Stomach (tissue), 9 donors: ENCODE results near the gene PRKAG1. TPM values are rescaled to one million over a fixed set of nuclear protein-coding genes. Genes with fewer than 3 reads are reported as not detected.

Experiments used
- DNase-seq, 2 donors: peaks; one replicate each; pipeline versions ENCODE4 v3.0.0 to v3.0.0-alpha.2; 2013 to 2019
- H3K27ac ChIP-seq, 5 donors: fragments of 200-600 bp in 4 of 5; sonication (generic) in 4 of 5; one replicate each; pipeline ENCODE4 v1.5.1; 2013 to 2019; ENCODE audit warnings: mild to moderate bottlenecking in 1 of 5, moderate library complexity in 1 of 5
- H3K27me3 ChIP-seq, 3 donors: fragments of 200-600 bp; sonication (generic); one replicate each; pipeline ENCODE4 v1.5.1; 2017 to 2019; ENCODE audit warnings: mixed run types in 1 of 3
- H3K36me3 ChIP-seq, 4 donors: fragments of 200-600 bp; sonication (generic); 1 replicate in 3 of 4; 2 replicates in 1 of 4; pipeline ENCODE4 v1.5.1; 2016 to 2019
- H3K4me1 ChIP-seq, 4 donors: fragments of 200-600 bp; sonication (generic); one replicate each; pipeline ENCODE4 v1.5.1; 2016 to 2019
- H3K4me3 ChIP-seq, 4 donors: fragments of 200-600 bp; sonication (generic) in 3 of 4; one replicate each; pipeline ENCODE4 v1.5.1; 2016 to 2019; ENCODE audit warnings: mild to moderate bottlenecking in 1 of 4
- H3K9me3 ChIP-seq, 4 donors: fragments of 200-600 bp; sonication (generic); one replicate each; pipeline ENCODE4 v1.5.1; 2016 to 2019
- CTCF ChIP-seq, 7 experiments: fragments of 450-650 bp in 4 of 7; fragments of 200-600 bp in 3 of 7; sonication (generic) in 3 of 7; IDR thresholded peaks; one replicate each; pipeline ENCODE4 v1.5.1; 2016 to 2019; ENCODE audit warnings: antibody characterized with exemption in 7 of 7, control low read depth in 2 of 7, mild to moderate bottlenecking in 1 of 7
- EP300 ChIP-seq: sonication (generic); formaldehyde crosslinking; IDR thresholded peaks from one replicate; pipeline ENCODE4 v1.6.1; 2017; ENCODE audit warnings: antibody characterized with exemption
- POLR2A ChIP-seq, 4 donors: fragments of 450-650 bp; IDR thresholded peaks; one replicate each; pipeline ENCODE4 v1.6.1; 2016; ENCODE audit warnings: antibody characterized with exemption in 4 of 4, control low read depth in 2 of 4, mild to moderate bottlenecking in 1 of 4, moderate library complexity in 1 of 4
- POLR2AphosphoS5 ChIP-seq, 3 donors: sonication (generic); formaldehyde crosslinking; IDR thresholded peaks; one replicate each; pipeline ENCODE4 v1.6.1; 2016; ENCODE audit warnings: antibody characterized with exemption in 3 of 3
- WGBS, 5 donors: extraction: QIAGEN DNeasy Blood & Tissue Kit in 3 of 5; methylation state at CpG; one replicate each; pipeline versions ENCODE4 v1.1.5 to v1.1.7; 2013 to 2018; 5-methylcytosine and 5-hydroxymethylcytosine counted together
- intact Hi-C: fragments of 100-400 bp; cut with DNase I; formaldehyde crosslinking; loops from one replicate; pipeline ENCODE4 v1.15.1; 2023; ENCODE audit warnings: low total_unique reads
- polyA plus RNA-seq, 3 donors: library from polyadenylated mRNA; stranded (reverse); fragments of 200-250 nt; gene quantifications; one replicate each; pipeline ENCODE4 v1.2.3, GENCODE V29; 2013
- total RNA-seq, 5 donors: library from RNA; depleted of rRNA; stranded (reverse); fragments of >200 nt; gene quantifications; one replicate each; pipeline versions ENCODE4 v1.1.0 to v1.2.3, GENCODE V29; 2014 to 2016
- donor health status: healthy with polysubstance abuse.
- donor health status: Bipolar disorder and iron deficiency.
- donor health status: healthy.

PRKAG1 gene
- total and polyA plus RNA-seq, 8 donors, result 5.8 to 68.7 (median 43.2) TPM

GRCh38 chr12:48973941-48974673 lies 44.5 kb downstream of the PRKAG1 start:
- no peaks in the 10 kb centered on the region for H3K9me3 ChIP-seq
- H3K4me1 ChIP-seq, result peaks cover 39 to 61% (median 50%) of the 10 kb centered on the region in 4 donors
- DNase-seq, result peak; percentile 60 to 80
- intact Hi-C loops, result no loop called here
- H3K4me3 ChIP-seq, result no peak overlapping the region
- no peaks in the 10 kb centered on the region for H3K36me3 ChIP-seq
- TF ChIP-seq EP300 (no peak), CTCF (IDR thresholded peaks at IDR 0.05) (peak in 4 of 7 experiments; percentile 46 to 61 (median 48))
- no peak overlapping the region for H3K27ac ChIP-seq
- H3K27me3 ChIP-seq, result peaks cover 33 to 100% (median 88%) of the 10 kb centered on the region in 3 donors
- 12 to 29% (median 17%) methylated on average over 9 to 19 of the region's 19 CpGs for WGBS, 5 donors

- TF ChIP-seq POLR2AphosphoS5 (IDR thresholded peaks at IDR 0.05), result no peak
- no peak for TF ChIP-seq CTCF (IDR thresholded peaks at IDR 0.05)
- TF ChIP-seq POLR2A (IDR thresholded peaks at IDR 0.05), result no peak
- TF ChIP-seq EP300, result no peak
- 9 to 18% (median 13%) methylated on average over 8 to 12 of the region's 12 CpGs for WGBS, 5 donors
- Histone ChIP-seq H3K36me3 (no peaks in the 10 kb centered on the region), H3K4me1 (peaks cover 34 to 55% (median 45%) of the 10 kb centered on the region in 4 donors), H3K9me3 (no peaks in the 10 kb centered on the region), H3K27ac (no peak overlapping the region), H3K27me3 (peaks cover 27 to 100% (median 82%) of the 10 kb centered on the region in 3 donors), H3K4me3 (no peak overlapping the region)
- peak in 1 of 2 donors; percentile 46 for DNase-seq
- intact Hi-C loops, result no loop called here
These were observed 45.0 kb downstream of the PRKAG1 start for GRCh38 chr12:48973531-48973930.

GRCh38 chr12:48972952-48973483 lies 45.6 kb downstream of the PRKAG1 start:
- WGBS, 5 donors, result 10 to 30% (median 25%) methylated on average over 3 of the region's 3 CpGs
- DNase-seq, result no peak
- intact Hi-C loops, result no loop called here
- Histone ChIP-seq H3K36me3 (no peaks in the 10 kb centered on the region), H3K9me3 (no peaks in the 10 kb centered on the region), H3K27ac (no peak overlapping the region), H3K27me3 (peaks cover 26 to 100% (median 77%) of the 10 kb centered on the region in 3 donors), H3K4me3 (no peak overlapping the region), H3K4me1 (peaks cover 28 to 50% (median 40%) of the 10 kb centered on the region in 4 donors)
- TF ChIP-seq EP300 (no peak), POLR2A (IDR thresholded peaks at IDR 0.05) (no peak), POLR2AphosphoS5 (IDR thresholded peaks at IDR 0.05) (no peak), CTCF (IDR thresholded peaks at IDR 0.05) (no peak)

GRCh38 chr12:48972213-48972951 lies 46.2 kb downstream of the PRKAG1 start:
- Histone ChIP-seq H3K4me3 (no peak overlapping the region), H3K27ac (no peak overlapping the region), H3K36me3 (no peaks in the 10 kb centered on the region), H3K27me3 (peaks cover 26 to 96% (median 71%) of the 10 kb centered on the region in 3 donors), H3K9me3 (no peaks in the 10 kb centered on the region), H3K4me1 (peaks cover 25 to 44% (median 35%) of the 10 kb centered on the region in 4 donors)
- TF ChIP-seq EP300 (no peak), POLR2AphosphoS5 (IDR thresholded peaks at IDR 0.05) (no peak), CTCF (IDR thresholded peaks at IDR 0.05) (no peak), POLR2A (IDR thresholded peaks at IDR 0.05) (no peak)
- no peak for DNase-seq
- 9 to 16% (median 16%) methylated on average over 10 to 23 of the region's 23 CpGs for WGBS, 5 donors
- intact Hi-C loops, result no loop called here
